Keratinocyte (primary cell): Measurements from ENCODE around the gene ENTPD6. TPM values are rescaled to one million over a fixed set of nuclear protein-coding genes. Genes with fewer than 3 reads are reported as not detected.

Source experiments
- DNase-seq: peaks from one replicate; pipeline ENCODE4 v3.0.0-alpha.2; 2011; ENCODE audit warnings: low read depth, missing footprints, low spot score
- FAIRE-seq: peaks from 2 replicates; lab custom pipeline; 2011; peaks lifted over from hg19 to GRCh38; lab: Jason Lieb, UNC
- H2AFZ ChIP-seq: 2 replicates; pipeline ENCODE4 v1.6.0; 2012; ENCODE audit warnings: low read length, control low read depth, inconsistent platforms; ENCODE audit not compliant: control insufficient read depth
- H3K27ac ChIP-seq: 2 replicates; pipeline ENCODE4 v1.5.1; 2011; ENCODE audit warnings: low read length; ENCODE audit not compliant: control insufficient read depth, insufficient read depth
- H3K27me3 ChIP-seq: 3 replicates; pipeline ENCODE4 v1.6.0; 2011; ENCODE audit warnings: low read length; ENCODE audit not compliant: control insufficient read depth, insufficient read depth; ENCODE audit errors: extremely low read depth
- H3K36me3 ChIP-seq, 2 experiments: 2 replicates in 1 of 2; 3 replicates in 1 of 2; pipeline ENCODE4 v1.5.1; 2011; ENCODE audit warnings: low read length in 2 of 2, mild to moderate bottlenecking in 1 of 2; ENCODE audit not compliant: control insufficient read depth in 2 of 2, insufficient read depth in 2 of 2; ENCODE audit errors: extremely low read depth in 1 of 2
- H3K4me1 ChIP-seq: 3 replicates; pipeline ENCODE4 v1.5.1; 2011; ENCODE audit warnings: low read length; ENCODE audit not compliant: control insufficient read depth, insufficient read depth; ENCODE audit errors: extremely low read depth
- H3K4me2 ChIP-seq: 3 replicates; pipeline ENCODE4 v1.6.0; 2011; ENCODE audit warnings: low read depth, low read length; ENCODE audit not compliant: control insufficient read depth, insufficient read depth; ENCODE audit errors: extremely low read depth
- H3K4me3 ChIP-seq, 3 experiments: fragments of 200-600 bp in 1 of 3; sonication (generic) in 1 of 3; 2 replicates in 2 of 3; 3 replicates in 1 of 3; pipeline ENCODE4 v1.5.1; 2011 to 2016; ENCODE audit warnings: low read length in 3 of 3, mild to moderate bottlenecking in 3 of 3, control low read depth in 2 of 3, inconsistent platforms in 1 of 3, low read depth in 1 of 3, mixed read lengths in 1 of 3, mixed run types in 1 of 3, moderate library complexity in 1 of 3; ENCODE audit not compliant: control insufficient read depth in 2 of 3, insufficient read depth in 2 of 3; ENCODE audit errors: extremely low read depth in 1 of 3
- H3K79me2 ChIP-seq: 2 replicates; pipeline ENCODE4 v1.6.0; 2012; ENCODE audit warnings: low read length; ENCODE audit not compliant: control insufficient read depth, insufficient read depth
- H3K9ac ChIP-seq: 3 replicates; pipeline ENCODE4 v1.6.0; 2011; ENCODE audit warnings: low read length; ENCODE audit not compliant: control insufficient read depth, insufficient read depth; ENCODE audit errors: extremely low read depth
- H3K9me1 ChIP-seq: 3 replicates; pipeline ENCODE4 v1.6.0; 2011; ENCODE audit warnings: low read length; ENCODE audit not compliant: control insufficient read depth, insufficient read depth; ENCODE audit errors: extremely low read depth
- H3K9me3 ChIP-seq: 2 replicates; pipeline ENCODE4 v1.5.1; 2012; ENCODE audit warnings: low read depth, low read length; ENCODE audit not compliant: control insufficient read depth
- H4K20me1 ChIP-seq: 3 replicates; pipeline ENCODE4 v1.6.0; 2011; ENCODE audit warnings: low read length; ENCODE audit not compliant: control insufficient read depth, insufficient read depth; ENCODE audit errors: extremely low read depth
- CTCF ChIP-seq, 3 experiments: IDR thresholded peaks in 1 of 3; conservative IDR thresholded peaks in 1 of 3; optimal IDR thresholded peaks in 1 of 3; 2 replicates in 2 of 3; 3 replicates in 1 of 3; pipeline versions ENCODE3 to v1.5.1; 2011; ENCODE audit warnings: low read length in 3 of 3, mild to moderate bottlenecking in 3 of 3, moderate library complexity in 2 of 3, control low read depth in 1 of 3, inconsistent platforms in 1 of 3; ENCODE audit not compliant: insufficient read depth in 2 of 3; ENCODE audit errors: extremely low read depth in 1 of 3
- EZH2 ChIP-seq: IDR thresholded peaks from one replicate; pipeline ENCODE4 v1.6.1; 2012; ENCODE audit warnings: inconsistent platforms, mild to moderate bottlenecking, low read length, moderate library complexity
- dilution Hi-C: fragments of 300-500 bp; cut with MboI; formaldehyde crosslinking; loops from one replicate; pipeline ENCODE4 v1.7.0; 2020; ENCODE audit warnings: low sequenced_read_pairs; ENCODE audit not compliant: extremely low pct_ligation_motif_present
- polyA plus RNA-seq, 5 experiments: library from polyadenylated mRNA; depleted of rRNA in 3 of 5; stranded (reverse) in 3 of 5; stranded (forward) in 1 of 5; unstranded in 1 of 5; fragments of >200 nt; gene quantifications; 1 replicate in 1 of 5; 2 replicates in 3 of 5; 3 replicates in 1 of 5; pipeline versions ENCODE4 v1.2.1 to v1.2.3, GENCODE V29; 2011 to 2012; ENCODE audit warnings: missing spikeins in 2 of 5, low read depth in 1 of 5, low replicate concordance in 1 of 5

ENTPD6 gene
- polyA plus RNA-seq, 1 donor (not counting 4 experiments of a cell fraction or from before 2014, with no cell fraction given): 57.8 TPM

GRCh38 chr20:25173321-25173720 lies 22.2 kb upstream of the ENTPD6 start:
- FAIRE-seq (no peak), DNase-seq (no peak)
- no peaks in the 10 kb centered on the region for H3K79me2 ChIP-seq
- no peaks in the 10 kb centered on the region for H4K20me1 ChIP-seq
- dilution Hi-C loops: no loop called here
- H3K27me3 ChIP-seq: no peaks in the 10 kb centered on the region
- H3K27ac ChIP-seq: no peak overlapping the region
- H3K4me1 ChIP-seq: peaks cover 10% of the 10 kb centered on the region
- H2AFZ ChIP-seq: no peak overlapping the region
- H3K36me3 ChIP-seq: no peaks in the 10 kb centered on the region
- H3K9me1 ChIP-seq: no peaks in the 10 kb centered on the region
- H3K4me2 ChIP-seq: no peak overlapping the region
- no peaks in the 10 kb centered on the region for H3K9me3 ChIP-seq
- H3K4me3 ChIP-seq: no peak overlapping the region
- TF ChIP-seq CTCF (optimal IDR thresholded peaks at IDR 0.05 in 1 of 3, IDR thresholded peaks at IDR 0.05 in 1 of 3, conservative IDR thresholded peaks at IDR 0.05 in 1 of 3; ENCODE audit: extremely low read depth in 1 of 3, insufficient read depth in 2 of 3, low read length in 3 of 3) (no peak), EZH2 (no peak)
- no peak overlapping the region for H3K9ac ChIP-seq

- Histone ChIP-seq H3K27ac (no peak overlapping the region), H3K4me1 (peaks cover 15% of the 10 kb centered on the region), H3K4me3 (no peak overlapping the region), H3K9me3 (no peaks in the 10 kb centered on the region), H3K36me3 (no peaks in the 10 kb centered on the region), H2AFZ (no peak overlapping the region), H4K20me1 (no peaks in the 10 kb centered on the region), H3K9me1 (no peaks in the 10 kb centered on the region), H3K27me3 (no peaks in the 10 kb centered on the region), H3K79me2 (no peaks in the 10 kb centered on the region), H3K4me2 (no peak overlapping the region), H3K9ac (no peak overlapping the region)
- FAIRE-seq (no peak), DNase-seq (no peak)
- no peak for TF ChIP-seq CTCF (optimal IDR thresholded peaks at IDR 0.05 in 1 of 3, IDR thresholded peaks at IDR 0.05 in 1 of 3, conservative IDR thresholded peaks at IDR 0.05 in 1 of 3; ENCODE audit: extremely low read depth in 1 of 3, insufficient read depth in 2 of 3, low read length in 3 of 3)
- no peak for TF ChIP-seq EZH2
- dilution Hi-C loops: no loop called here
Measured at GRCh38 chr20:25173886-25174308, 21.6 kb upstream of the ENTPD6 start.
